GM21381 (cell line): ENCODE measurements around the gene DDN.

Source experiments
- ATAC-seq: cut with Tn5 transposase; IDR thresholded peaks from one replicate; pipeline ENCODE4 v1.9.1; 2021; ENCODE audit warnings: mild to moderate bottlenecking, moderate library complexity; ENCODE audit not compliant: unreplicated experiment

The DDN gene

DNA sequence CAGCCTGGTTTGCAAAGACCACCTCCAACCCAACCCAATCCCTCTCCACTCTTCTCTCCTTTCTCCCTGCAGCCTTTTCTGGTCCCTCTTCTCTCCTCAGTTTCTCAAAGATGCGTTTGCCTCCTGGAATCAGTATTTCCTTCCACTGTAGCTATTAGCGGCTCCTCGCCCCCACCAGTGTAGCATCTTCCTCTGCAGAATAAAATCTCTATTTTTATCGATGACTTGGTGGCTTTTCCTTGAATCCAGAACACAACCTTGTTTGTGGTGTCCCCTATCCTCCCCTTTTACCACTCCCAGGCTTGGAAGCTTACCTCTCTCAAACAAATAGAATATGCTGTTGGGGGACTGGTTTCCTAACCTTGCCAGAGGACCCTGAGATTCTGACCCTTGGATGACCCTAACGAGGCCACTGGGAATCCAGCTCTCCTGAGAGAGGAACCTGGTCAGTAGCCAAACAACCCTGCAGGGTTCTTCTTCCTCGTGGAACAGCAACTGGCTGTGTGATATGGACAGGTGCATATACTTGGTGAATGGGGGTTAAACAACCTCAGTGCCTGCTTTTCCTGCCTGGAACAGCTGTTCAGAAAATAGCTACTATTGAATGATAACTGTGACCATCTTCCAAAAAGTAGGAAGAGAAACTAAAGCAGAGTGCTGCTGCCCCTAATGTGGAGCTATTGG lies 16.6 kb downstream of the DDN start:
- no peak for ATAC-seq

DNA sequence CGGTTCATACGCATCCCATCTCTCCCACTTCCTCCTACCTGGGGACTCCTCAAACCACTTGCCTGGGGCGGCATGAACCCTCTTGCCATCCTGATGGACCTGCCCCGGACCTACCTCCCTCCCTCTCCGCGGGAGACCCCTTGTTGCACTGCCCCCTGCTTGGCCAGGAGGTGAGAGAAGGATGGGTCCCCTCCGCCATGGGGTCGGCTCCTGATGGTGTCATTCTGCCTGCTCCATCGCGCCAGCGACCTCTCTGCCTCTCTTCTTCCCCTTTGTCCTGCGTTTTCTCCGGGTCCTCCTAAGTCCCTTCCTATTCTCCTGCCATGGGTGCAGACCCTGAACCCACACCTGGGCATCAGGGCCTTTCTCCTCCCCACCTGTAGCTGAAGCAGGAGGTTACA lies 17.4 kb downstream of the DDN start:
- ATAC-seq, result no peak

DNA sequence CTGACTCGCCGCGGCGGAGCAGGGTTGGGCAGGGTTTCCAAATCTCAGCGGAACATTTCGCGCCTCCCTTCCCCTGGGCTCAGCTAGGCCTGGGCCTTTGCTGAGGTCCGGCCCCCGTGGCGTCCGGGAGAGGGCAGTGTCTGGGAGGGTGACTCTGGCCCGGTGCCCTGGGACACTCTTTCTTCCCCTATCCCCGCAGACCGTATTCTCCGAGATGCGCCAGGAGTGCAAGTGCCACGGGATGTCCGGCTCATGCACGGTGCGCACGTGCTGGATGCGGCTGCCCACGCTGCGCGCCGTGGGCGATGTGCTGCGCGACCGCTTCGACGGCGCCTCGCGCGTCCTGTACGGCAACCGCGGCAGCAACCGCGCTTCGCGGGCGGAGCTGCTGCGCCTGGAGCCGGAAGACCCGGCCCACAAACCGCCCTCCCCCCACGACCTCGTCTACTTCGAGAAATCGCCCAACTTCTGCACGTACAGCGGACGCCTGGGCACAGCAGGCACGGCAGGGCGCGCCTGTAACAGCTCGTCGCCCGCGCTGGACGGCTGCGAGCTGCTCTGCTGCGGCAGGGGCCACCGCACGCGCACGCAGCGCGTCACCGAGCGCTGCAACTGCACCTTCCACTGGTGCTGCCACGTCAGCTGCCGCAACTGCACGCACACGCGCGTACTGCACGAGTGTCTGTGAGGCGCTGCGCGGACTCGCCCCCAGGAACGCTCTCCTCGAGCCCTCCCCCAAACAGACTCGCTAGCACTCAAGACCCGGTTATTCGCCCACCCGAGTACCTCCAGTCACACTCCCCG lies 18.0 kb downstream of the DDN start:
- ATAC-seq, result no peak

DNA sequence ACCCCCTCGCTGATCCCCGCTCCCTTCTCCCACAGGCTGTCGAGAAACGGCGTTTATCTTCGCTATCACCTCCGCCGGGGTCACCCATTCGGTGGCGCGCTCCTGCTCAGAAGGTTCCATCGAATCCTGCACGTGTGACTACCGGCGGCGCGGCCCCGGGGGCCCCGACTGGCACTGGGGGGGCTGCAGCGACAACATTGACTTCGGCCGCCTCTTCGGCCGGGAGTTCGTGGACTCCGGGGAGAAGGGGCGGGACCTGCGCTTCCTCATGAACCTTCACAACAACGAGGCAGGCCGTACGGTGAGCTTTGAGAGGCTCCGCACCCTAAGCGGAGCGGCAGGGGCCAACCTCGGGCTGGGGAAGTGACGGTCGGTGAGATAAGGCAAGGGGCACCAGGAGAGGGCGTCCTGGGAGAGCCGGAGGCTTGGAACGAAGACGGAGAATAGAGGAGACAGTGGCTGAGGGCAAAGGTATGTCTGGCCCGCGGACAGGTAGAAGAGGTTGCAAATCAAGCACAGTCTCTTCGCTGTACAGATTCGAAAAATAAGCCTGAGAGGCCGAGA lies 18.7 kb downstream of the DDN start:
- ATAC-seq, result no peak

DNA sequence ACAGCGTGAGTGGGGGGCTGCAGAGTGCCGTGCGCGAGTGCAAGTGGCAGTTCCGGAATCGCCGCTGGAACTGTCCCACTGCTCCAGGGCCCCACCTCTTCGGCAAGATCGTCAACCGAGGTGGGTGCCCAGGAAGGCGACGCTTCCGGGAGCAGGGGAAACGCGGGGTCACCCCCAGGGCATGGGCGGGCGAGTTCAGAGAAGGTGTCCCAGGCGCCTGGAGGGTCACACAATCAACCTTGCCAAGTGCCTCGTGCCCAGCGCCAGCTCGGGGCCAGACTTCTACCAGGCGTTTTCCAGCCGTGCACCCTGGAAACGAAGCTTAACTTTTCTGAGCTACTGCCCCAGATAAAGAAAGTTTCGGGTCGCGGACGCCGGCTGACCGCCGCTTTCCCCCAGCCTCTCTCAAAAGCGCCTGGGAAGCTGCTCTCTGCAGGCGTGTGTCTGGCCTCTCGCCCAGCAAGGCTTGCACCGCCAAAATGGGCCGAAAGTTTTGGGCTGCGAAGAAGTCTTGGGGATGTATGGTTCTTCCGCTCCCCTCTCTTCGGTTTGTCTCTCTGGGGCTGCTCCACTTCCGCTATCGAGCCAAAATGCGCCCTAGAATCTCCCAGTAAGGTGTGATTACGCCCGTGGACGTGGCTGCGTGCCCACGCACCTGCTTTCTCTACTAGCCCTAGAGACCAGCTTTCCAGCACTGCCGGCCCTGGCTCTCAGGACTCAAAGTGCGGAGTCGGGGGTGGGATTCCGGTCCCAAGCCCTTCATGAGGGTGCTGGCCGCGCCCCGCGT lies 19.4 kb downstream of the DDN start:
- ATAC-seq, result no peak

DNA sequence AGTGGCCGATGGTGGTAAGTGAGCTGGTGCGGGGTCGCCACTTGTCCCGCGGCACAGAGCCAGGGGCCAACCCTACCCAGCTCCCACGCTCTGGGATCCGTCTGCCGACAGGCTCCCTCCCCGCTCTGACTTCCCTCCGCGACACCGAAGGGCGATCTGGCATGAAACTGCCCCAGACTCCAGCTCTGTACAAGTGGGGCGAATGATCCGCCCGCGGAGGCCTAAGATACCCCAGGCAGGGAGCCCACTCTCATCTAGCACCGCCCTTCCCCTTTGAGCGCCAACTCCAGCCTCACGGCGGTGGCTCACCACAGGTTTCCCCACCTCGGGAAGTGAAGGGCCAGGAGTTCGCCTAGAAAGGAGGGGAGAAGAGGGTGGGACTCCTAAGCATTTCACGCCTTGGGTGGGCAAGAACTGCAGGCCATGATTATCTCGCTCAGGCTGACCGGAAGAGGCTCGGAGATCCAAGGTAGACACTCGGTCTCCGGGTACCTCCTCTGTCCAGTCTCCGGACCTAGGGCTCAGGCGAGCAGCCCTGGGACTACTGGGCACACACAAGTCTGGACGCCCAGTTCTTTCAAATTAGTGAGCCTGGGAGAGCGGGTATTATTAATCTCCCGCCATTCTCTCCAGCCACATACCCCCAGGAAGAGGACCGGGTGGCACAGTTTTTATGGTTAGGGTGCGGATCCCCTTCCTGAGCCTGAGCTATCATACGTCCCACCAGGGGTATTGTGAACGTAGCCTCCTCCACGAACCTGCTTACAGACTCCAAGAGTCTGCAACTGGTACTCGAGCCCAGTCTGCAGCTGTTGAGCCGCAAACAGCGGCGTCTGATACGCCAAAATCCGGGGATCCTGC lies 20.2 kb downstream of the DDN start:
- ATAC-seq, result no peak

DNA sequence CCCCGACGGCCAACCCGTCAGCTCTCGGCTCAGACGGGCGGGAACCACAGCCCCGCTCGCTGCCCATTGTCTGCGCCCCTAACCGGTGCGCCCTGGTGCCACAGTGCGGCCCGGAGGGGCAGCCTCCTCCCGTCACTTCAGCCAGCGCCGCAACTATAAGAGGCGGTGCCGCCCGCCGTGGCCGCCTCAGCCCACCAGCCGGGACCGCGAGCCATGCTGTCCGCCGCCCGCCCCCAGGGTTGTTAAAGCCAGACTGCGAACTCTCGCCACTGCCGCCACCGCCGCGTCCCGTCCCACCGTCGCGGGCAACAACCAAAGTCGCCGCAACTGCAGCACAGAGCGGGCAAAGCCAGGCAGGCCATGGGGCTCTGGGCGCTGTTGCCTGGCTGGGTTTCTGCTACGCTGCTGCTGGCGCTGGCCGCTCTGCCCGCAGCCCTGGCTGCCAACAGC lies 20.9 kb downstream of the DDN start, which contains the start of gene WNT1:
Gene WNT1 (plus strand): TSS at position 32 of the 450 bp plus-strand sequence. CDS start 329 bp downstream, at position 361.
- ATAC-seq, result no peak

DNA sequence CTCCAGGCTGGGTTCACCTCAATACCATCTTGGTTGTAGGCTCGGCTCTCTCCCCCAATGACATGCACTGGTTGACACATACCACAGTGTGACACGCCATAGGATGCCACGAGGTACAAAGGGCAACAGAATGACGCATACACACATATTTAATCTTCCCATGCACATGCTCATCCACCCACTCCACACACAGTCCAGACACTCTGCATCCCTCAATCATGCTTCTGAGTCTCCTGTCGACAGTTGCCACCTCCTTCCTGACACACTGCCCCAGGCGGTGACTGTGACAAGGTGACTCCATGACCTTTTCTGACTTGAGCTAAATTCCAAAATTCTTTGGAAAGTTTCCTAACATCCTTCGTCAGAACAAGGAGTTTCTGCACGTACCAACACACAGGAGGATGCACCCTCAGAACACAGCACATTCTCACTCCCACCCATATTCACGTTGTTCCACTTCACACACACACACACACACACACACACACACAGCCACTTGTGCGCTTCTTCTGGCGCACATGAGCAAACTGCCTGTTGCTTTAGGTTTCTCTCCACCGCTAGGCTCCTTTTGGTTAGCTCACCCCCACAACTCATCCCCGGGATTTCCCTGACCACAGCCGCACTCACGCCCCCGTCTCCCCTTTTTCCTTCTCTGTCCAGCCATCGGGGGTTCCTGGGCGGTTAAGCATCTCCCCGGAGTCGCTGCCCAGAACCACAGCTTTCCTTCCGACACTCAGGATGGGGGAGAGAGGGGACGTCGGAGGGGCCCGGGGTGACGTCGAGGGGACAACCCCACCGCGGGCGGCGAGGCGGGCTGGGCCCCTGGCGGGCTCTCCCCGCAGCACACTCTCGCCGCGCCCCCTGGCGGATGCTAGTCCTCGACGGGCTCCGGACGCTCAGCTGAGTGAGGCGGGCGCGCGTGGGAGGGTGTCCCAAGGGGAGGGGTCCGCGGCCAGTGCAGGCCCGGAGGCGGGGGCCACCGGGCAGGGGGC lies 21.6 kb downstream of the DDN start:
- no peak for ATAC-seq

DNA sequence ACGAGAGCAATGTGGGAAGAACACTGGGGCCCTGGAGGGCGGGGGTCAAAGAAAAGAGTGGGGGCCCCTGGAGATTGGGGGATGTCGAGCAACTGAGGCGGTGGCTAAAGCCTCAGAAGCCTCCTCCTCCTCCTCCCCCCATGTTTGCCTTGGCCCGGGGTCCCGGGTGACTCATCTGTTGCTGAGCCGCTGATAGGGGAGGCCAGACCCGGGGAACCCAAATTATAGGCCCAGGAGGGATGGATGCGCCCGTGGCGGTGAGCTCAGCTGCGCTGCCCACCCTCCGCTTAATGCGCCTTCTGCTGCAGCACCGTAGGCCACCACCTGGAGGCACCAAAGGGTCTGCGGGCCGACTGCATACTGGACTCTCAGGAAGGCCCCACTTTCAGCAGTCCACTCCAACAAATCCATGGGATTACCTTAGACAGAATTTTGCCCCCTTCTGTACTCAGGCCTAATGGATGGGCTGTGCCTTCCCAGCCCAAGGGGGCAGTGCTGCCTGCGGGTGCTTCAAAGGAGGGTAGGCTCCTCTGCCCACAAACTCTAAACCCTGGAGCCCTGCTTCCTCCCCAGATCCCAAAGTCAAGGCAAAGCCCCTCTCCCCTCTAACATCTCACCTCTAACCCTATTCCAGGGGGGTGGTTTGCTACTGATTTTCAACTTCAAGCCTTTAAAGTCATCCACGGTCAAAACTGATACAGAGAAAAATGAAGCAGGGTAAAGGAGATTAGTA lies 25.1 kb downstream of the DDN start:
- ATAC-seq, result no peak

DNA sequence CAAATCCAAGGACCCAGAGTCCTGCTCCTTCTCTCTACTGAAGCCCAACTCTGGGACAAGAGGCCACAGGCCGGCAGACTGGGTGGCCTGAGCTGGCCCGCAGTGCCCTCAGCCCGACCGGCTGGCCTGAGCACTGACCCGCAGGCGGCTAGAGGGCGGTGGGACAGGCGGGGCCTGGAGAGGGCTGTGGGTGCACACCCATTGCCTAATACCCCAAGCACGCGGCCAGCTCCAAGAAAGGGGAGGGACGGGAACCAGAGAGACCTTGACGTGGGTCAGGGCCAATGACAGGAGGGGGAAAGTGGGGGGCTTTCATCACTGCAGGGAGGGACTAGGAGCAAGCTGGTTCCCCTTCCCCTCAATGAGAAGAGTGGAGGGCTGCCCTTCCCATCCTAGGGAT lies 25.6 kb downstream of the DDN start:
- no peak for ATAC-seq

DNA sequence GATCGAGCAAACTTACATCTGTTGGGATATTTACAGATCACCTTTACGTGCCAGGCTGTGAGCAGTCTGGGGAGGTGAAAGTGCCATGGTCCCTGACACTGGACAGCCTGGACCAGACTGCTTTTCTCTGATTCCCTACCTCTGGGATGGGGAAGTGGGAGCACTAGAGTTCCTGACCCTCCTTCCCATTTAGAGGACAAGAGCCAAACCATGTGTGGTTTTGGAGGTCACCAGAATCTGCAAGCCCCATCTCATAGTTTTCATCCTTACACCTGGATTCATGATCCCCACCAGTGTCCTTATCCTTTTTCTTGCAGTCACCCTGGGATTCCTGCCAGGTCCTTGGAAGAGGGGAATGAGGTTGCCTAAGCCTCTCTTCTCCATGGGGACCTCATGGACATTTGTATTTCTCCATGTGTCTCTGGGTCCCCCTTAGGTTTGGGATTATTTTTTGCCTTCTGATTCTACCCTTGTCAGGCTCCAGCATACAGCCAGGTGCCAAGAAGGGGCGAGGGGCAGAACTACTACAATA lies 26.2 kb downstream of the DDN start:
- ATAC-seq, result no peak

DNA sequence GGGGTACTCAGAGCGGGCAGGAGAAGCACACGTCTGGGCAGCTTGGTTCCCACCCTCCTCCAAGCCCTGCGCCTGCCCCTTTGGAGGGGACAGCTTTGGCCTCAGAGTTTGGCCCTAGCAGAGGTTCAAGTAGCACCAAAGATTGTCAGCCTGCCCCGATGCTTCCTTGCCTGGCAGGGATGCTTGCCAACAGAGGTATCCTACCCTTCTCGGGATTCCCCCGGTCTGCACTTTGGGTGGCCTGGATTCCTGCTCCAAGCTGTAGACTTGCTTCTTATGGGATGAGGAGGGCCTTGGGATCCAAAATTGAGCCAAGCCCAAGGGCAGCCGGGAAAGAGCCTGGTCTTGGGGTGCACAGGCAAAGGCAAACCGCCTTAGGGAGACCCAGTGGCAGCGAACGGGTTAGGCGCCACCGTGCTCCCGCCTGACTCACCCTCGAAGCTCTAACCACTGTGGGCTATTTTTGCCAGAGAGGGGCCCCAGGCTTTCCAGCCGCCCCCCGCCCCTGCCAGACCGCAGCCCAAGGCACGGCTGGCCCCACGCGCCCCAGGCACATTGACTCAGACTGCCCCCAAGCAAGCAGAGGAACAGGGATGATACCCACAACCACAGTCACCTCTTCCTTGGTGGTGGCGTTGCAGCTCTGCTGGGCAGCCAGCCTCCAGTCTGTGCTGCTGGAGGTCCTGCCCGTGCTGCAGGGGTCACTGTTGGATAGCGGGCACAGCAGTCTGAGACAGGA lies 26.8 kb downstream of the DDN start:
- ATAC-seq, result no peak

DNA sequence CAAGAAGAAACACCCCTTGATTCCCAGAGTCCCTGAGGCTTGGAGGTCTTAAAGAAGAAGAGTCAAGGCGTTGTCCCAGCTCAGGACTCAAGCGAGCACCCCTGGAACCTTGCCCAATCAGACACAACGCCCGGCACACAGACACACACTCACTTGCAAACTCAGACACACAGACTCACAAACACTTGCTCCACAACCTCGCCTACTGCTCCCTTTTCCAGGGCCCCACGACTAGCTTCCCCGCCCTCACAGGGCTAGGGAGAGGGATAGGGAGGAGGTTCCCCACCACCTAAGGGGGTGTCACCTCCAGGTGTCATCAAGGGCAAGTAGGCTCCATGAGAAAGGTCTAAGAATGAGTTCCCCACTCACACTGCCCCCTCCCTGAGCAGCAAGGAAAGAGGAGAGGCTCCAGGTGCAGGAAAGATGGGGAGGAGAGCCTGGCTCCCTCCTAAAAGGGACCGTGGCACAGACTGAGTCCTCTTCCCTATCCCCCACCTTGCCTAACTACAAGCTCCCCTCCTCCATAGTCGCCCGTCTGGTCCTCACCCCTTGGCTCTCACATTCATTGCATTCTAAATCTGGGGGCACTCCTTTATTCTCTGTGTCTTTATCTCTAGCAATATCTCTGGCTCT lies 28.4 kb downstream of the DDN start:
- ATAC-seq, result no peak

DNA sequence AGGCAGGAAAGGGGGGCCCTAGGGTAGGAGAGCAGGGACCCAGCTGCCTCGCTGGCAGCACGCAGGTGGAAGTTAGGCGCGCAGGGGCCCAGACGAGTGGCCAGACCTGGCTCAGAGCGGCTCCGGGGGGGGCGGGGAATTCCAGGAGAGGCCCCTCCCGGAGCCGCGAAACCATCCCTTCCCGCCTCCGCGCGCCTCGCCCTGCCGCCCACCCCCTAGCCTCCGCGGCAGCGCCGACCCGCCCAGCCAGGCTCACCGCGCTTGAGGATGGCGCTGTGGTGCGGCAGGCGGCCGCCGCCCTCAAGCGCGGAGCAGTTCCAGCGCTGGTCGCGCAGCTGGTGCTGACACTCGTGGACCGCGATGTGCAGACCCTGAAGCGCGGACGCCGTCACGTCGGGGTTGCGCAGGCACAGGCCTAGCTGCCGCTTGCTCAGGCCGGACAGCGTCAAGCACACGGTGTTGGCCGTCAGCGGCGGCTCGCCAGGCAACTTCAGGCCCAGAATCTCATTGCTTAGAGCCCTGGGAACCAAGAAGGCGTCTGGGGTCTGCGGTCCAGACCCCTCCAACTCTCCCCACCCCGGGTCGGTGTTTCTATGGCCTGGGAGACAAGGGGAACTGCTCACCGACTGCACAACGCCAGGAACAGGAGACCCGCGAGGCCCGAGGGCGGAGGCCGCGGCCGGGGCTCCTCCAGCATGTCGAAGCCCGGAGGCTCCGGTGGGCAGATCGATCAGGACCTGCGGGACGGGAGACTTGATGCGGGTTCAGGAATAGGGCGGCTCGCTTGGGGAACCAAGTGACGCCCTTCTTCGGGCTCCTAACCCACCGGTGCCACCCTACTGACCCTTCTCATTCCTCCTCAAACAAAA lies 29.1 kb downstream of the DDN start:
- ATAC-seq, result no peak

DNA sequence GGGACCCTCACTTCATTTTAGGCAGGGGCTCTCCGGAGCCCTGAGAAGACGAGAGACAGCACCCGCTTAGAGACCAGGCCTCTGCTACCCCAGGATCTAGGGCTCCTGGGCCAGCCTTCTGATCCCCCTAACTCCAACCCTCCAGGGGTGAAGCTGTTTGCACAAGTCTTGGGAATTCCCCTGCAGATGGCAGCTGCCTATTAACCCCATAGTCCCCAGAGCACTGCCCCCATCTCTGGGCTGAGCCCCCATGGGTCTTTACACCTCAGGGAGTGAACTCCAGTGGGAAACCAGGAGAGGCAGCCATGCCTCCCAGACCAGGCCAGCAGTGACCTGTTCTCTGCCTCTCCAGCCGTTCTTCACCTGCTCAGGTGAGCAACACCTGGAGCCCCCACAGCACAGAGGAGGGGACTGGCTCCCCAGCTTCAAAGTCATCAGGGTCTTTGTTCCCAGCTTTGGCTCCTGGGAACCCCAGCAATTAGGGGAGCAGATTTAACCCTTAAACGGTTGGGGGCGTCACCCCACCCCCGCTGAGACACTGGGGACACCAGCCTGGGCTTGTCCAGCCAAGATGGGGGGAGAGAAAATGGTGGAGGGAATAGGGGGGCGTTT lies 29.9 kb downstream of the DDN start:
- no peak for ATAC-seq

DNA sequence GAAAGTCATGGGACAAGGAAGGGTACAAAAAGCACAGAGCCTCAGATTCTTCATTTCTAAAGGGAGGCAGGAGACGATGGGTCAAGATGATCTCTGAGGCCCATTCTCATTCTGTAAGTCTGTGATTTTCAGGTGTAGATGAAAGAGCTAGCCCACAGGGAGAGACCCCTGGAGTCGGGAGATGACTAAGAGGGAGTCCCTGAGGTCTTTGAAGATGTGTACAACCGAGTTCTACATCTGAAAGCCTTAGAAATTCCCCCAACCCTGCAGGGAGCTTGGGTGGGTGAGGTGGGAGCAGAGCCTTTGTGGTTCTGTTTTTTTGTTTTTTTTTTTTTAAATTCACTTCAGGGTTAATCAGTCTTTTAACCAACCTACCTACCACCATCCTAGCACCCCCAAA lies 30.7 kb downstream of the DDN start:
- ATAC-seq, result no peak
